Lower leg skin (tissue), 4 donors: ENCODE results near the gene PURA. TPM values are rescaled to one million over a fixed set of nuclear protein-coding genes. Genes with fewer than 3 reads are reported as not detected.

Source experiments
- DNase-seq, 2 donors: peaks; one replicate each; pipeline ENCODE4 v3.0.0-alpha.2; 2019; ENCODE audit warnings: low spot score in 2 of 2
- H3K4me3 ChIP-seq: fragments of 200-600 bp; sonication (generic); 2 replicates; pipeline ENCODE4 v1.5.1; 2017; ENCODE audit warnings: mild to moderate bottlenecking, low read depth; ENCODE audit not compliant: poor library complexity, severe bottlenecking
- CTCF ChIP-seq, 3 donors: fragments of 450-650 bp; IDR thresholded peaks; one replicate each; pipeline ENCODE4 v1.5.1; 2016; ENCODE audit warnings: antibody characterized with exemption in 3 of 3, mild to moderate bottlenecking in 3 of 3, moderate library complexity in 2 of 3
- POLR2A ChIP-seq, 2 donors: fragments of 450-650 bp; IDR thresholded peaks; one replicate each; pipeline ENCODE4 v1.6.1; 2016 to 2017; ENCODE audit warnings: antibody characterized with exemption in 2 of 2, mild to moderate bottlenecking in 1 of 2, moderate library complexity in 1 of 2
- WGBS, 2 donors: methylation state at CpG; one replicate each; pipeline ENCODE4 v1.1.5; 2018; 5-methylcytosine and 5-hydroxymethylcytosine counted together
- intact Hi-C: fragments of 100-400 bp; cut with DNase I; formaldehyde crosslinking; loops from one replicate; pipeline ENCODE4 v1.15.0; 2023; ENCODE audit warnings: low total_unique reads
- total RNA-seq, 4 donors: library from RNA; depleted of rRNA; stranded (reverse); fragments of >200 nt; gene quantifications; one replicate each; pipeline ENCODE4 v1.1.0, GENCODE V29; 2016

Gene PURA
- total RNA-seq, 4 donors from 2014 or later: 15.0 to 16.8 (median 16.2) TPM

- H3K4me3 ChIP-seq: no peak overlapping the region
- no peak for DNase-seq
- TF ChIP-seq POLR2A (IDR thresholded peaks at IDR 0.05) (no peak), CTCF (IDR thresholded peaks at IDR 0.05) (no peak)
- intact Hi-C loops: no loop called here
Observed at GRCh38 chr5:140094889-140095288, 19.0 kb upstream of the PURA start.

DNA sequence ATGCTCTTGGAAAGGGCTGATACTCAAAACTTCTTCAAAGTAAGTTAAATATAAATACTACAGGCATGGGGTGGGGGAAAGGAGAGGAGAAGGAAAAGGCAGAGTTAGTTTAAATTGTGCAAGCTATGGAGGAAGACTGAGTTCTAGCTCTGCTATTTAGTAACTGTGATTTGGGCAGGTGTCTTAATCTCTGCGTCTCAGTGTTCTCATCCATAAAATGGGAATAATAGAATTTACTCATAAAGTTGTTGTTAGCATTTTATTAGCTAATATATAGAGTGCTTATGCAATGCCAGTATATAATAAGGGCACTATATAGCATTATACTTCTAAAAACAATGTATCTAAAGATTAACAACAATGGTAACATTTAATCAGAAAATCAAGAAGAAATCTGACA, 12.7 kb upstream of the PURA start:
- H3K4me3 ChIP-seq: no peak overlapping the region
- 91 to 94% methylated on average over 1 of the region's 1 CpG for WGBS, 2 donors
- no peak for DNase-seq
- TF ChIP-seq CTCF (IDR thresholded peaks at IDR 0.05) (no peak), POLR2A (IDR thresholded peaks at IDR 0.05) (no peak)
- intact Hi-C loops: no loop called here

GRCh38 chr5:140103154-140103553, 10.8 kb upstream of the PURA start:
- no peak for DNase-seq
- intact Hi-C loops: no loop called here
- 88 to 92% methylated on average over 1 of the region's 1 CpG for whole genome bisulfite sequencing, 2 donors
- TF ChIP-seq POLR2A (IDR thresholded peaks at IDR 0.05) (no peak), CTCF (IDR thresholded peaks at IDR 0.05) (no peak)
- no peak overlapping the region for H3K4me3 ChIP-seq

- WGBS, 2 donors: 63 to 72% methylated on average over 1 of the region's 1 CpG
- TF ChIP-seq POLR2A (IDR thresholded peaks at IDR 0.05) (no peak), CTCF (IDR thresholded peaks at IDR 0.05) (no peak)
- no peak overlapping the region for H3K4me3 ChIP-seq
- intact Hi-C loops: no loop called here
- no peak for DNase-seq
Observed at GRCh38 chr5:140104100-140104499, 9.8 kb upstream of the PURA start.

GRCh38 chr5:140106101-140106500, 7.8 kb upstream of the PURA start:
- H3K4me3 ChIP-seq: no peak overlapping the region
- no peak for TF ChIP-seq POLR2A (IDR thresholded peaks at IDR 0.05)
- TF ChIP-seq CTCF (IDR thresholded peaks at IDR 0.05): no peak
- WGBS, 2 donors: 39 to 40% methylated on average over 5 of the region's 5 CpGs
- intact Hi-C loops: no loop called here
- DNase-seq: no peak

GRCh38 chr5:140106805-140107311, 7.1 kb upstream of the PURA start:
- WGBS, 2 donors: 51 to 57% methylated on average over 16 of the region's 16 CpGs
- peak overlapping the region; percentile 84 for H3K4me3 ChIP-seq
- DNase-seq: no peak
- intact Hi-C loops: no loop called here
- TF ChIP-seq CTCF (IDR thresholded peaks at IDR 0.05): no peak
- TF ChIP-seq POLR2A (IDR thresholded peaks at IDR 0.05): no peak
